HG02798 (cell line): ENCODE measurements around the gene SLC38A8.

Experiments used
- ATAC-seq: cut with Tn5 transposase; IDR thresholded peaks from one replicate; pipeline ENCODE4 v1.9.1; 2021; ENCODE audit warnings: mild to moderate bottlenecking; ENCODE audit not compliant: unreplicated experiment, poor library complexity

The SLC38A8 gene

DNA sequence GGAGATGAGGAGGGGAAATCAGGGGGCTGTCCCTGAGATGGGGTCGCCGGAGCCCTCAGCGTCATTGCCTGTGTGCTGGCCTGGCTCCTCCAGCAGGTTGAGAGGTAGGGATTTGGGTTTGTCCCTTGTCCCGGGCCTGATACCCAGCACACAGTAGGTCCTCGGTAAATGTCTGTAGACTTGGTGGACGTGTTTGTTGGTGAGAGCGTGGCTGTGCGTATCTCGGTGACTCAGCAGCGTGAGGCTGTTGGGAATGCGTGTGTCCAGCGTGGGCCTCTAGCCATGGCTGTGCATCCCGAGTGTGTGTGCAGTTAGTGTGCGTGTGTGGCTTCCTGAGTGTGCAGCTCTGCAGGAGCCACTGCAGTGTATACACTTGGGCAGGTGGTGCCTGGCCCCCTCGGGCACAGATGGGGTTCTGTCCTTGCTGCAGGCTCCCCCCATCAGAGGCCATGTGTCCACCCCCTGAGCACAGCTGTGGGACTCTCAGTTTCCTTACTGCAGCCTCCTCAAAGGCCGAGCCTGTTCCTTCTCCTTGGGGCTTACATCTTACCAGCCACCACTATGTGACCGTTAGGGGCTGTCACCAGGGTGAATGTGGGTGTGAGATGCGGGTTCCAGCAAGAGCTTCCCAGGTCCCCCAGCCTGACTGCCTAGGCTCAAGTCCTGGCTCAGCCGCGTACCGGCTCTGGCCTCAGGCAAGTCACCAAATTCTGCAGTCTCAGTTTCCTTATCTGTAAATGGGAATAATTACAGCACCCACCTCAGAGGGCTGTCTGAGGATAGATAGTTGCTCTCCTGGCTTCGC is 68.8 kb downstream of the SLC38A8 start:
- ATAC-seq: no peak

DNA sequence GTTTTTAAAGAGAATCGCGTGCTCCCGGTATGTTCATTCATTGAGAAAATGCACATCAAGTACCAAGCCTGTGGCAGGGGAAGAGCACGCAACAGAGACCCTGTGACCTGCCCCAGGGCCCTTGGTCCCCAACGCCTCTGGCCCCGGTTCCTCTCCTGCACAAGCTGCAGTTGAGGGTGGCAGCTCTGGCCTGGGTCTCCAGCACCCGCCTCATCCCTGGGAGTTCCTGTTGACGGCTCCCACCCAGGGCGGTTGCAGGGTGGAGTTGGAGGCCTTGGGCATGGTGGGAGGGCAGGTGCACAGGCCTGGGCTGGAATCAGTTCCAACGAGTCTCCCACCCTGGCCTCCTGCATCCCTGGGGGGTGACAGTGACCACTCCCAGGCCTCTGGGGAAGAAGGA is 69.5 kb downstream of the SLC38A8 start:
- no peak for ATAC-seq

DNA sequence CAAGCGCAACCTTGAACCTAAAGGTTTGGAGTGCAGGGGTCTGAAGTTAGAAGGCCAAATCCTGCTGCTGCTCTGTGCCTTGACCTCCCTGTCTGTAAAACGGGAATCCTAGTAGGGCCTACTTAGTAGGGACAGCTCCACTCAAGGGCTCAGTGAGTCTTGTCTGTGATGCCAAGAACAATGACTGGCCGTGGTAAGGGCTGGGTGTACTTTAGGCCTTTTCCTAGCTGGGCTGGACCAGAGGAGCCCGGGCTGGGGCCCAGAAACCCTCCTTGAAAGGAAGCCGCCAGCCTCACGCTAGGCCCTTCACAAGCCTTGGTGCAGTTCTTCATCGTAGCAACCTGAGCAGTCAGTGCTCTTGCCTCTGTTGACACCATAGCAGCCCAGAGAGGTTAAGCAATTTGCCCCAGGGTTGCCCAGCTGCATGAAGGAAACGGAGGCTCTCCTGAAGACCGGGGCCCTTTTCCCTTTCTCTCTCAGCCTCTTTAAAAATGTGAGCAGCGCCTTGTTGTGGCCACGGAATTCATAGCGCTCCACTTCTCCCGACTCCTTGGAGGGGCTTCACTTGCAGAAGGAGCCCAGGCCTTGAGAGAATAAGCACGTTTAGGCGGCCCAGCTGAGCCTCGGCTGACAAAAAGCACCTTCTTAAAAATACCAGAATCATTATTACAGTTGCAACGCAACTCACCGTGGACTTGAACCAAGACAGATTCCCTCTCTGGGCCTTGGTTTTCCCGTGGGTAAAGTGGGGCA is 70.2 kb downstream of the SLC38A8 start:
- ATAC-seq: no peak

DNA sequence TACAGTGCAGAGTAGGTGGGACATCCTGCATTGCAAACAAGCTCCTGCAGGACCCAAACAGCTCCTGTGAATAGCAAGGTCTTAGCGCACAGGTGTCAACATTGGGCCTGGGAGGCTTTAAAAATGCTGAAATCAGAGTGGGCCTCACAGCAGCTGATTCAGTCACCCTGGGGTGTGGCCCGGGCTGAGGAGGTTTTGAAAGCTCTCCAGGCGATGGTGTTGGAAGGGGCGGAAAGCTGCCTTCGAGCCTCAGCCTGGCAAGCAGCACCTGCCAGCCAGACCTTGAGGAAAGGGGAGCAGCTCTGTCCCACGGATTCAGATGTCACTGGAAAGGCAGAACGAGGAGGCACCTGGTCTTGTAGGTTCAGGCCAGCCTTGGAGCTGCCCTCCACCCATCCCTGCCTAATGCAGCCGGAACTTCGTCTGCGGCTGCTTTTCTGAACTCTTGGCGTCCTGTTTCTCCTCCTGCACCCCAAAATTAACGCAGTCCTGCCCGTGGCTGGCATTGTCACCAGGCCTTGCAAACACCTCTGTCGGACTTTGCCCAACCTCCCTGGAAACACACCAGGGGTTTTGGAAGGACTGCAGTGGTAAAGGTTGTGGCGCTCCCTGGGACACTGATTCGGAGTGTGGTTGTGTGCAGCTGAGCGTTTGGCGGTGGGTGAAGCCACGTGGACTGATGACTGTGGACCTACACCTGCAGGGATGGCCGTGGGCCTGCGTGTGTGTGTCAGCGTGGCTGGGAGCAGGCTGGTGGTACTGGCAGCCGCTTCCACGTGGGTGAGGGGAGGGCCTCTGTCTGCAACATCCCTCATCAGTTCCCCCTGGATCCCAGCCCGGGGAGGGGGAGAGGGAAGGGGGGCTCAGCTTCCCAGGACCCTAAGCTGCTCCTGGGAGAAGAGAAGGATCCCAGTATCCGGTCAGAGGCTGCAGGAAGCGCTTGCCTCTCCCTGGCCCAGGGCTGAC is 71.1 kb downstream of the SLC38A8 start:
- no peak for ATAC-seq

DNA sequence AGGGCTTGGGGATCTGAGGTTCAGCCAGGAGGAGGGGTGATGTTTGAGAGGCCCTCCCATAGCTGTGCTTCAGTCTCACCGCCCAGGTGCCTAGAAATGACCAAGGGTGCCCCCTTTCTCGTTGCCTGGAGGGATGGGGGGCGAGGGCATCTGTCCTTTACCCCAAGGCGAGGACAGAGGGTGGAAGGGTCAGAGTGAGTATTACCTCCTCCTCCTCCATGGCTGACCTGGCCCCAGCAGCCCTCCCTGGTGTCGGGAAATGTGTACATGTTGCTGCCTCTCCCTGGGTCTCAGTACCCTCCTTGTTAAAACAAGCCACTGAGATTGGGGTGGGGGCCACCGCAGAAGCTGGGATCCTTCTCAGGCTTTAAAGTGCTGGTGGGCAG is 72.2 kb downstream of the SLC38A8 start:
- ATAC-seq: no peak

DNA sequence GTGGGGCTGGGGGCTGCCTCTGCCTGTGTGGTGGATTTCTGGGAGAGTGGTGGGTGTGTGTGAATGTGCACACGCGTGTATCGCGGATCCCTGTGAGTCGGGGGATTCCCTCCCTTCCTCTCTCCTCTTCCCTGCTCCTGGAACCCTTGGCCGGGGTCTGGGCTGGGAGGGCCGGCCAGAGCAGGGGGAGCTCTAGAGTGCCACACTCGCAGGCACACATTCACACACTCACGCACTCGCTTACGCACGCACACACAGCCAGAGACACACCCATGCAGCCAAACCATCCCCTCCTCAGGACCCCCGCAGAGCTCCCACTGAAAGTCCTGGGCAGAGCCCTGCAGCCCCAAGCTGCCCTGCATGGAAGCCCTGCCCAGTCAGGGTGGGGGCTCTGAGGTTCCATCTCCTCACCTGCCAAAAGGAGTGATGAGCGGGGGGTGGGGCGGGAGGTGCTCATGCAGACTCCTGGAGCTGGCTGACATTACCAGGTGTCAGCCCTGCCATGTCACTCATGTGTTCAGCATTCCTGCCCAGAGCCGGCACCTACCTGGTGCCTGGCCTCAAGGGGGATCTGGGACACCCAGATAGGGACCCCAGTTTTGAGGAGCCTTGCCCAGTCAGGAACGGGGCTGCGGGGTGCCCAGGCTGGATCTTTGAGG is 72.7 kb downstream of the SLC38A8 start:
- ATAC-seq: no peak

GRCh38 chr16:83968891-83969649 is 73.5 kb downstream of the SLC38A8 start:
- no peak for ATAC-seq

- no peak for ATAC-seq
Observed at GRCh38 chr16:83968306-83968851, 74.2 kb downstream of the SLC38A8 start.

GRCh38 chr16:83967838-83968305 is 74.7 kb downstream of the SLC38A8 start, which contains the start of gene NECAB2:
Gene NECAB2, plus strand, starts transcription at chr16:83968244. Its CDS starts 405 bp downstream, at chr16:83968649.
- ATAC-seq: no peak

DNA sequence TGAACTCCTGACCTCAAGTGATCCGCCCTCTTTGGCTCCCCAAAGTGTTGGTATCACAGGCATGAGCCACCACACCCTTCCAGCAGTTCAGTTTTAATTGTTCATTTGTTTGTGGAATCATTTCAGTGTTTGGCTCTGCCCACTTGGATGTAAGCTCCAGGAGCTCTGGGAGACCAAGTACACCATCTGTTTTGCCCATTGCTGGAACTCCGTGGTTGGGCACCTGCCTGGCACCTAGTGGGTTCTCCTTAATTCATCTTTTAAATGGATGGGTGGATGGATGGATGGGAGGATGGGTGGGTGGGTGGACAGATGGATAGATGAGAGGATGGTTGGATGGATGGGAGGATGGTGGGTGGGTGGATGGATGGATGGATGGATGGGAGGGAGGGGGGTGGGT is 75.5 kb downstream of the SLC38A8 start:
- ATAC-seq: no peak

DNA sequence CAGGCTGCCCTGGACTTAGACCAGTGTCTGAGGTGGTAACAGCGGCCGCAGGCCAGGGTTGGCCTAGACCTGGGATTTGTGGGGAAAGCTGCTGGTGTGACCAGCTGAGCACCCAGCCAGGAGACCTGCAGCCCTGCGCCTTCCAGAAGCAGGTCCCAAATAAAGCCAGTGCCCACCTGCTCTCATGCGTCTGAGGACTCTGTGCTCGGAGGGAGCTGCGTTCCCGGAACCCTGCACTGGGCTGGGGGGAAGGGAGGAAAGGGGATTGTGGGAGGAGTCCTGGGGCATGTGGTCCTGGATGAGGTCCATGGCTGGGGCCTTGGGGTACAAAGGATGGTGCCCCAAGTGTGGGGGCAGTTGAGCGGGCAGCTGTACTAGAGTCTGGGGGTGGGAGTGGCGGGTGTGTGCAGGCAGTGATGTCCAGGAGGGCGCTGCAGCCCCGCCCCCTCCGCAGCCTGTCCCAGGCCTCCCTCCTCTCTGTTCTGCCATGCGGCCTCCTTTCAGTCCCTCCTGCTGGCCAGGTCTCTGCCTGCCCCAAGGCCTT is 76.4 kb downstream of the SLC38A8 start:
- ATAC-seq: no peak

DNA sequence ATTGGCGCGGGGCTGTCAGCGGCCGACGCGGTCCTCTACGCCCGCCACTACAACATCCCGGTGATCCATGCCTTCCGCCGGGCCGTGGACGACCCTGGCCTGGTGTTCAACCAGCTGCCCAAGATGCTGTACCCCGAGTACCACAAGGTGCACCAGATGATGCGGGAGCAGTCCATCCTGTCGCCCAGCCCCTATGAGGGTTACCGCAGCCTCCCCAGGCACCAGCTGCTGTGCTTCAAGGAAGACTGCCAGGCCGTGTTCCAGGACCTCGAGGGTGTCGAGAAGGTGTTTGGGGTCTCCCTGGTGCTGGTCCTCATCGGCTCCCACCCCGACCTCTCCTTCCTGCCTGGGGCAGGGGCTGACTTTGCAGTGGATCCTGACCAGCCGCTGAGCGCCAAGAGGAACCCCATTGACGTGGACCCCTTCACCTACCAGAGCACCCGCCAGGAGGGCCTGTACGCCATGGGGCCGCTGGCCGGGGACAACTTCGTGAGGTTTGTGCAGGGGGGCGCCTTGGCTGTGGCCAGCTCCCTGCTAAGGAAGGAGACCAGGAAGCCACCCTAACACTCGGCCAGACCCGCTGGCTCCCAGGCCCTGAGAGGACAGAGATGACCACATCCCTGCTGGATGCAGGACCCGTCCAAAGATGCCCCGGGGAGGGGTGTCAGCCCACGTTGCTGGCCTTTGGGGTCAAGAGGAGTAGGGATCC is 77.0 kb downstream of the SLC38A8 start:
- ATAC-seq: no peak

DNA sequence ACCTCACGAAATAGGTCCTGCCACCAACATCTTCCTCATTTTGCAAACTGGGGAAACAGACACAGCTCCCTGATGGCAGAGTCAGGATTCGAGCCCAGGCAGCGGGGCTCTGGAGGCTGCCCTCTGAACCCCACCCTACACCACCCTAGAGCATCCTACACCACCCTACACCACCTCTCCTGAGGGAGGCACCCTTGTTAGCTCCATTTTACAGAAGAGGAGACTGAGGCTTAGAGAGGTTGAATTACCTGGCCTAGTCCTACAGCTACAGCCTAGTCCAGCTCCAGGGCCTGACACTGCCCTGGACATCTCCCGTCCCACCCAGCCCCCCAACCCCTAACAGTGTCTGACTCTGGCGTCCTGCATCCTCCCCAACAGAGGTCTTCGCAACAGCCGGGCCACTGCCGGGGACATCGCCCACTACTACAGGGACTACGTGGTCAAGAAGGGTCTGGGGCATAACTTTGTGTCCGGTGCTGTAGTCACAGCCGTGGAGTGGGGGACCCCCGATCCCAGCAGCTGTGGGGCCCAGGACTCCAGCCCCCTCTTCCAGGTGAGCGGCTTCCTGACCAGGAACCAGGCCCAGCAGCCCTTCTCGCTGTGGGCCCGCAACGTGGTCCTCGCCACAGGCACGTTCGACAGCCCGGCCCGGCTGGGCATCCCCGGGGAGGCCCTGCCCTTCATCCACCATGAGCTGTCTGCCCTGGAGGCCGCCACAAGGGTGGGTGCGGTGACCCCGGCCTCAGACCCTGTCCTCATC is 77.7 kb downstream of the SLC38A8 start:
- ATAC-seq: no peak

DNA sequence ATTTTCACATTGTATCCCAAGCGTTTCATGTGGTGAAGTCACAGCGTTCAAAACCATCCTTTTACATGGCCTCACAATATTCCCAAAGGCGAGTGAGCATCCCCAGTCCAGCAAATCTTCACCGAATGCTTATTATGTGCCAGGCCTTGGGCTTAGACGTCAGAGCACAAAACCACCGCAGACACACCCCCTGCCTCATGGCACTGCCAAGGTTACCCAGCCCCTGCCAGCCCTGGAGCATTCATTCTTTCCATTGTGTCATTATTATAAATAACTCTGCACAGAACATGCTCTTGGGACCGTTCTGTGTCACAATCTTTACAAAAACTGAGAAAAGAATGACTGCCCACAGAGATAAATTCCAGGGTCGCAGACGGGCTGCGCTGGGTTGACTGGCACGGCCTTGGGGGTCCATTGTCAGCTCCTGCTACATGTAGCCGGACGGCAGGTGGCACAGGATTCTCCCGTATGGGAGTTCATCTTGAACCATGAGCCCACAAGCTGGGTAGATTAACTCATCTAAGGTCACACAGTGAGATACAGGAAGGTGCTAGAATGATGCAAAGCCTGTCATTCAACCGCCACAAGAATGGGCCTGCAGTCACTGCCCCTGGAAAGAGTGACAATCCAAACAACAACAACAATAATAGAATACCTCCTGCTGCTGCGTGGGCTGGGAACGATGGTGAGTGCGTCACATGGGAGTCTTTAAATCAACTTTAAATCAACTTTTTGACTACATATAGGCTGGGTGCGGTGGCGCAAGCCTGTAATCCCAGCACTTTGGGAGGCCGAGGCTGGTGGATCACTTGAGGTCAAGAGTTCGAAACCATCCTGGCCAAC is 79.1 kb downstream of the SLC38A8 start:
- no peak for ATAC-seq

DNA sequence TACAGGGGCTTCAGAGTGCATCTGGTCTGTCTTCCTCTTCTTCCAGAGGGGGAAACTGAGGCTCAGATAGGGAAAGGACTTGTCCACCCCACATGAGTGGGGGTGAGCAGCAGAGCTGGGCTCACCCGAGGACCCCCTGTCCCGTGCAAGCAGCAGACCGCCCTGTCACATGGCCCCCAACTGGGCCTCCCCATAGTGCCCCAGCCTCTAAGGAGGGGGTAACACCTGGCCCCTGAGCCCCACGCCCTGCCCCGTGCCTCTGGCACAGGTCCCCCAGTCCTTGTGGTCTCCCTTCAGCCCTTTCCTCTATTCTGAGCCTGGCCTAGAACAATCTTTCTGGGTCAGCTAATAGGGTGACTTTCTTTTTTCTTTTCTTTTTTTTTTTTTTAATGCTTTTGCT is 81.0 kb downstream of the SLC38A8 start:
- no peak for ATAC-seq

DNA sequence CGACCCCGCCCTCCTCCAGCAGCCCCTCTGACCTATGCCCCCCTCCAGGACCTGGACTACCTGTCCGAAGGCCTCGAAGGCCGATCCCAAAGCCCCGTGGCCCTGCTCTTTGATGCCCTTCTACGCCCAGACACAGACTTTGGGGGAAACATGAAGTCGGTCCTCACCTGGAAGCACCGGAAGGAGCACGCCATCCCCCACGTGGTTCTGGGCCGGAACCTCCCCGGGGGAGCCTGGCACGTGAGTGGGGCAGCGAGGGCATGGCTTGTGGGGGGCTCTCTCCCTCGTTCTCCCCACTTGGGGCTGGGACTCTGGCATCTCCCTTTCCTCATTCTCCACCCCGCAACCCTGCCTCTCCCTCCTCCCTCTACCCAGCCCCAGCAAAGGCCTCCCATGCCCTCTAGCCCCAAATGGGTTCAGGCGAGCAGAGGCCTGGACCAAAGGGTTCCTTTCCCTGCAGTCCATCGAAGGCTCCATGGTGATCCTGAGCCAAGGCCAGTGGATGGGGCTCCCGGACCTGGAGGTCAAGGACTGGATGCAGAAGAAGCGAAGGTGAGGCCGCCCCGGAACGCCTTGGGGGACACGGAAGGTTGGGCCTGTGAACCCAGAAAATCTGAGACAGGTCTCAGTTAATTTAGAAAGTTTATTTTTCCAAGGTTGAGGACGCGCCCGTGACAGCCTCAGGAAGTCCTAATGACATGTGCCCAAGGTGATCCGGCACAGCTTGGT is 81.9 kb downstream of the SLC38A8 start:
- no peak for ATAC-seq
